ENCODE data around the gene DLGAP3.

GRCh38 chr1:34827341-34827941 is 102.0 kb downstream of the DLGAP3 start:
- TF ChIP-seq POLR2A (IDR thresholded peaks at IDR 0.05) (no peak), POLR2AphosphoS5 (IDR thresholded peaks at IDR 0.05) (no peak)
- TF ChIP-seq, protein P1, sequence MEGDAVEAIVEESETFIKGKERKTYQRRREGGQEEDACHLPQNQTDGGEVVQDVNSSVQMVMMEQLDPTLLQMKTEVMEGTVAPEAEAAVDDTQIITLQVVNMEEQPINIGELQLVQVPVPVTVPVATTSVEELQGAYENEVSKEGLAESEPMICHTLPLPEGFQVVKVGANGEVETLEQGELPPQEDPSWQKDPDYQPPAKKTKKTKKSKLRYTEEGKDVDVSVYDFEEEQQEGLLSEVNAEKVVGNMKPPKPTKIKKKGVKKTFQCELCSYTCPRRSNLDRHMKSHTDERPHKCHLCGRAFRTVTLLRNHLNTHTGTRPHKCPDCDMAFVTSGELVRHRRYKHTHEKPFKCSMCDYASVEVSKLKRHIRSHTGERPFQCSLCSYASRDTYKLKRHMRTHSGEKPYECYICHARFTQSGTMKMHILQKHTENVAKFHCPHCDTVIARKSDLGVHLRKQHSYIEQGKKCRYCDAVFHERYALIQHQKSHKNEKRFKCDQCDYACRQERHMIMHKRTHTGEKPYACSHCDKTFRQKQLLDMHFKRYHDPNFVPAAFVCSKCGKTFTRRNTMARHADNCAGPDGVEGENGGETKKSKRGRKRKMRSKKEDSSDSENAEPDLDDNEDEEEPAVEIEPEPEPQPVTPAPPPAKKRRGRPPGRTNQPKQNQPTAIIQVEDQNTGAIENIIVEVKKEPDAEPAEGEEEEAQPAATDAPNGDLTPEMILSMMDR (IDR thresholded peaks at IDR 0.05): no peak

All from upper lobe of left lung (tissue), 4 donors.